Measurements from ENCODE around the gene OR6K6.

Gene OR6K6

GRCh38 chr1:158720620-158721019 is 33.9 kb upstream of the OR6K6 start, which contains the start of gene OR6K3:
Gene OR6K3, minus strand, starts transcription at chr1:158720720. Its CDS starts 2,605 bp downstream, at chr1:158718115.
- FAIRE-seq (no peak), DNase-seq (ENCODE audit: insufficient read length, low spot score) (no peak)
- no peak for TF ChIP-seq CTCF (IDR thresholded peaks at IDR 0.05; ENCODE audit: insufficient read depth, missing control alignments)

GRCh38 chr1:158724442-158724841 is 30.1 kb upstream of the OR6K6 start:
- FAIRE-seq = no peak
- DNase-seq (ENCODE audit: insufficient read length, low spot score) = no peak
- no peak for TF ChIP-seq CTCF (IDR thresholded peaks at IDR 0.05; ENCODE audit: insufficient read depth, missing control alignments)

- no peak for FAIRE-seq
- DNase-seq (ENCODE audit: insufficient read length, low spot score) = no peak
- no peak for TF ChIP-seq CTCF (IDR thresholded peaks at IDR 0.05; ENCODE audit: insufficient read depth, missing control alignments)
Measured at GRCh38 chr1:158728510-158729225, 25.9 kb upstream of the OR6K6 start.

GRCh38 chr1:158730453-158730852 is 24.1 kb upstream of the OR6K6 start:
- TF ChIP-seq CTCF (IDR thresholded peaks at IDR 0.05; ENCODE audit: insufficient read depth, missing control alignments) = no peak
- no peak for FAIRE-seq
- DNase-seq (ENCODE audit: insufficient read length, low spot score) = no peak

- no peak for DNase-seq (ENCODE audit: insufficient read length, low spot score)
- no peak for FAIRE-seq
Measured at GRCh38 chr1:158731707-158732106, 22.8 kb upstream of the OR6K6 start.

GRCh38 chr1:158732524-158732923 is 22.0 kb upstream of the OR6K6 start:
- DNase-seq (ENCODE audit: insufficient read length, low spot score) = no peak
- no peak for FAIRE-seq
- no peak for TF ChIP-seq CTCF (IDR thresholded peaks at IDR 0.05; ENCODE audit: insufficient read depth, missing control alignments)

More at GRCh38 chr1:158731707-158732106, 22.8 kb upstream of the OR6K6 start:
- TF ChIP-seq CTCF (IDR thresholded peaks at IDR 0.05; ENCODE audit: insufficient read depth, missing control alignments) = no peak

- DNase-seq (ENCODE audit: insufficient read length, low spot score) (no peak), FAIRE-seq (no peak)
- no peak for TF ChIP-seq CTCF (IDR thresholded peaks at IDR 0.05; ENCODE audit: insufficient read depth, missing control alignments)
Measured at GRCh38 chr1:158735848-158736247, 18.7 kb upstream of the OR6K6 start.
